Sigmoid colon (tissue), 4 donors: ENCODE data around the gene FKBP10.

Experiments
- CTCF ChIP-seq, 4 experiments: fragments of 450-650 bp in 3 of 4; fragments of 200-600 bp in 1 of 4; IDR thresholded peaks; one replicate each; pipeline ENCODE4 v1.5.1; 2016 to 2019; ENCODE audit warnings: antibody characterized with exemption in 4 of 4, mild to moderate bottlenecking in 3 of 4, moderate library complexity in 2 of 4
- EP300 ChIP-seq, 4 donors: sonication (generic); formaldehyde crosslinking; IDR thresholded peaks; one replicate each; pipeline ENCODE4 v1.6.1; 2017; ENCODE audit warnings: antibody characterized with exemption in 4 of 4
- POLR2A ChIP-seq, 2 donors: fragments of 450-650 bp; IDR thresholded peaks; one replicate each; pipeline ENCODE4 v1.6.1; 2016; ENCODE audit warnings: antibody characterized with exemption in 2 of 2, mild to moderate bottlenecking in 2 of 2, moderate library complexity in 2 of 2
- POLR2AphosphoS5 ChIP-seq, 4 donors: sonication (generic); formaldehyde crosslinking; IDR thresholded peaks; one replicate each; pipeline ENCODE4 v1.6.1; 2017; ENCODE audit warnings: antibody characterized with exemption in 4 of 4

- TF ChIP-seq POLR2A (IDR thresholded peaks at IDR 0.05) (no peak), CTCF (IDR thresholded peaks at IDR 0.05) (no peak), EP300 (IDR thresholded peaks at IDR 0.05) (no peak), POLR2AphosphoS5 (IDR thresholded peaks at IDR 0.05) (no peak)
Measured at GRCh38 chr17:41813152-41813680, 412 bp downstream of the FKBP10 start.
